Esophagus squamous epithelium (tissue), 5 donors: ENCODE data around the gene CCDC171. TPM values are rescaled to one million over a fixed set of nuclear protein-coding genes. Genes with fewer than 3 reads are reported as not detected.

Source experiments
- DNase-seq: peaks from one replicate; lab custom pipeline; 2025; lab: John Stamatoyannopoulos, UW
- H3K27ac ChIP-seq, 4 donors: fragments of 200-600 bp; sonication (generic); one replicate each; pipeline ENCODE4 v1.5.1; 2016 to 2019; ENCODE audit warnings: mild to moderate bottlenecking in 1 of 4
- H3K27me3 ChIP-seq, 4 donors: fragments of 200-600 bp; sonication (generic); 1 replicate in 3 of 4; 2 replicates in 1 of 4; pipeline versions ENCODE4 v1.5.1 to v1.6.0; 2017 to 2021; ENCODE audit warnings: antibody characterized with exemption in 1 of 4
- H3K36me3 ChIP-seq, 3 donors: fragments of 200-600 bp; sonication (generic); one replicate each; pipeline ENCODE4 v1.5.1; 2016 to 2019
- H3K4me1 ChIP-seq, 3 donors: fragments of 200-600 bp; sonication (generic); one replicate each; pipeline ENCODE4 v1.5.1; 2017 to 2019
- H3K4me3 ChIP-seq, 4 donors: fragments of 200-600 bp; sonication (generic); 1 replicate in 3 of 4; 2 replicates in 1 of 4; pipeline ENCODE4 v1.5.1; 2016 to 2019; ENCODE audit warnings: mild to moderate bottlenecking in 2 of 4, moderate library complexity in 1 of 4
- H3K9me3 ChIP-seq, 3 donors: fragments of 200-600 bp; sonication (generic); one replicate each; pipeline ENCODE4 v1.5.1; 2016 to 2019
- CTCF ChIP-seq, 6 experiments: fragments of 450-650 bp in 4 of 6; fragments of 200-600 bp in 2 of 6; sonication (generic) in 2 of 6; IDR thresholded peaks; one replicate each; pipeline ENCODE4 v1.5.1; 2016 to 2019; ENCODE audit warnings: antibody characterized with exemption in 6 of 6, mild to moderate bottlenecking in 4 of 6, moderate library complexity in 4 of 6
- POLR2A ChIP-seq, 4 donors: fragments of 450-650 bp; IDR thresholded peaks; one replicate each; pipeline ENCODE4 v1.6.1; 2017; ENCODE audit warnings: antibody characterized with exemption in 4 of 4, mild to moderate bottlenecking in 4 of 4, moderate library complexity in 3 of 4
- WGBS, 2 donors: methylation state at CpG; one replicate each; pipeline ENCODE4 v1.1.5; 2018; 5-methylcytosine and 5-hydroxymethylcytosine counted together
- intact Hi-C: fragments of 100-400 bp; cut with DNase I; formaldehyde crosslinking; loops from one replicate; pipeline ENCODE4 v1.15.0; 2022
- total RNA-seq, 4 donors: library from RNA; depleted of rRNA; stranded (reverse); fragments of >200 nt; gene quantifications; one replicate each; pipeline ENCODE4 v1.1.0, GENCODE V29; 2016
- donor health status: DM: yes; HTN: yes; CAD: no.

The CCDC171 gene
- total RNA-seq, 4 donors from 2014 or later: 0.53 to 2.9 (median 1.6) TPM

- Histone ChIP-seq H3K27ac (no peak overlapping the region), H3K4me1 (no peaks in the 10 kb centered on the region), H3K27me3 (no peaks in the 10 kb centered on the region), H3K36me3 (no peaks in the 10 kb centered on the region), H3K9me3 (no peaks in the 10 kb centered on the region), H3K4me3 (no peak overlapping the region)
- intact Hi-C loops: no loop called here
- 76 to 86% methylated on average over 6 of the region's 6 CpGs for WGBS, 2 donors
- DNase-seq: no peak
- TF ChIP-seq CTCF (IDR thresholded peaks at IDR 0.05) (no peak), POLR2A (IDR thresholded peaks at IDR 0.05) (no peak)
Observed at GRCh38 chr9:15909297-15909696, 356.5 kb downstream of the CCDC171 start.

- no peak overlapping the region for H3K27ac ChIP-seq
- TF ChIP-seq CTCF (IDR thresholded peaks at IDR 0.05) (no peak), POLR2A (IDR thresholded peaks at IDR 0.05) (no peak)
- H3K36me3 ChIP-seq: no peaks in the 10 kb centered on the region
- H3K4me1 ChIP-seq: no peaks in the 10 kb centered on the region
- H3K27me3 ChIP-seq: no peaks in the 10 kb centered on the region
- intact Hi-C loops: no loop called here
- no peak overlapping the region for H3K4me3 ChIP-seq
- no peak for DNase-seq
- no peaks in the 10 kb centered on the region for H3K9me3 ChIP-seq
Observed at GRCh38 chr9:15915711-15916110, 362.9 kb downstream of the CCDC171 start.

- no peak overlapping the region for H3K27ac ChIP-seq
- DNase-seq: no peak
- no peaks in the 10 kb centered on the region for H3K36me3 ChIP-seq
- H3K4me3 ChIP-seq: no peak overlapping the region
- TF ChIP-seq CTCF (IDR thresholded peaks at IDR 0.05) (no peak), POLR2A (IDR thresholded peaks at IDR 0.05) (no peak)
- H3K4me1 ChIP-seq: no peaks in the 10 kb centered on the region
- 60 to 80% methylated on average over 2 of the region's 2 CpGs for WGBS, 2 donors
- no peaks in the 10 kb centered on the region for H3K9me3 ChIP-seq
- H3K27me3 ChIP-seq: no peaks in the 10 kb centered on the region
- intact Hi-C loops: no loop called here
Observed at GRCh38 chr9:15927161-15927560, 374.3 kb downstream of the CCDC171 start.

- no peak for DNase-seq
- Histone ChIP-seq H3K36me3 (no peaks in the 10 kb centered on the region), H3K27me3 (no peaks in the 10 kb centered on the region), H3K4me1 (no peaks in the 10 kb centered on the region), H3K4me3 (no peak overlapping the region), H3K27ac (no peak overlapping the region), H3K9me3 (no peaks in the 10 kb centered on the region)
- TF ChIP-seq CTCF (IDR thresholded peaks at IDR 0.05): no peak
- no peak for TF ChIP-seq POLR2A (IDR thresholded peaks at IDR 0.05)
- intact Hi-C loops: no loop called here
- WGBS, 2 donors: 69 to 72% methylated on average over 2 of the region's 2 CpGs
Observed at GRCh38 chr9:15935661-15936305, 382.9 kb downstream of the CCDC171 start.

GRCh38 chr9:15936306-15936921, 383.6 kb downstream of the CCDC171 start:
- H3K4me1 ChIP-seq: no peaks in the 10 kb centered on the region
- intact Hi-C loops: no loop called here
- H3K4me3 ChIP-seq: no peak overlapping the region
- WGBS, 2 donors: 51 to 53% methylated on average over 5 of the region's 5 CpGs
- DNase-seq: no peak
- TF ChIP-seq POLR2A (IDR thresholded peaks at IDR 0.05) (no peak), CTCF (IDR thresholded peaks at IDR 0.05) (no peak)
- H3K27me3 ChIP-seq: no peaks in the 10 kb centered on the region
- no peak overlapping the region for H3K27ac ChIP-seq
- H3K36me3 ChIP-seq: no peaks in the 10 kb centered on the region
- H3K9me3 ChIP-seq: no peaks in the 10 kb centered on the region
